GM18868 (cell line): Measurements from ENCODE around the gene ACCS.

Experiments
- ATAC-seq: cut with Tn5 transposase; IDR thresholded peaks from one replicate; pipeline ENCODE4 v1.9.1; 2021; ENCODE audit warnings: mild to moderate bottlenecking, moderate library complexity; ENCODE audit not compliant: unreplicated experiment

Gene ACCS

GRCh38 chr11:44036811-44037657 lies 29.0 kb upstream of the ACCS start:
- ATAC-seq: peak; percentile 91

GRCh38 chr11:44037658-44037998 lies 28.4 kb upstream of the ACCS start:
- ATAC-seq: no peak

DNA sequence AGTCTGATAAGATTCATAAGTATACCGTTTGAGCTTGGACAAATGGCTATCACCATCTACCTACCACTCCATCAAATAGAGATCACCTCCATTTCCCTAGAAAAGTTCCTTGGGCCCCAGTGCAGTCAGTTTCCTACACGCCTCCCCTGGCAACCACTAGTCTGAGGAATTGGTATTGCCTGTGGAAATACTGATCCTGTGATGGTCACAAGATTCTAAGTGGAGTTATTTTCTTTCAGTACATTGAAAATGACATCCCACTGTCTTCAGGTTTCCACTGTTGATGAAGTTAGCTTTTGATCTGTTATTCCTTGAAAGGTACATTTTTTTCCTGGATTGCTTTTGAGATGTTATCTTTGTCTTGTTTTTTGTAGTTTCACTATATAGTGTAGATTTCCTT lies 22.9 kb upstream of the ACCS start:
- no peak for ATAC-seq

DNA sequence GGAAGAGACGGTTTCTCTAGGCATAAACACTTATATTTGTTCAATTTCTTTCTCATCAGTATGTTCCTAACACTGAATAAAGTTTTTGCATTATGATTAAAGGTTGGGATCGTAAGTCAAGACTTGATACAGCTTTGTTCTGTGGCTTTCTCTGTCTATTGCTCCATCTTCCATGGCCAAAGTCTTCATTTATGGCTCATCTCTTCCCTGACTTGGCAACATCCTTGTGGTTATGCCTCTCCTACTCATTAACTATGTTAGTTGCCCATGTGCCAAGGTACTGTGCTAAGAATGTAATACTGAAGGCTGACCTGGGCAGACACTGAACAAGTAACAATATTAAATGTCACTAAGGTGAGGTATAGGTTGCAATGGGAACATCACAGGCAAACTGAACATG lies 19.9 kb upstream of the ACCS start:
- ATAC-seq: no peak

GRCh38 chr11:44047298-44047697 lies 18.8 kb upstream of the ACCS start:
- ATAC-seq: no peak

DNA sequence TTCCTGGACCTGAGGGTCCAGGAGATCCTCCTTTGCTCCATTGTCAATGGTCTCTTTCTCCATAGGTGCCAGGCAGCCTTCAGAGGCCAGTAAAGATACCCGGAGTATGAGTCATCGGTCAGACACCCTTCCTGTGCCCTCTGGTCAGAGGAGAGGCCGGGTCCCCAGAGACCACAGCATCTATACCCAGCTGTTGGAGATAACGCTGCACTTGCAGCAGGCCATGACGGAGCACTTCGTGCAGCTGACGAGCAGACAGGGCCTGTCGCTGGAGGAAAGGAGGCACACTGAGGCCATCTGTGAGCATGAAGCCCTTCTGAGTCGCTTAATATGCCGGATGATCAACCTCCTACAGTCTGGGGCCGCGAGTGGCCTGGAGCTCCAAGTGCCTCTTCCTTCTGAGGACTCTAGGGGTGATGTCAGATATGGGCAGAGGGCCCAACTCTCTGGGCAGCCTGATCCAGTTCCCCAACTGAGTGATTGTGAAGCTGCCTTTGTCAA lies 18.1 kb upstream of the ACCS start, which contains the start of gene ACCSL:
Gene ACCSL, plus strand, starts transcription at position 51 of the 501 bp plus-strand sequence. Its CDS starts 56 bp downstream, at position 107.
- no peak for ATAC-seq

GRCh38 chr11:44049832-44050231 lies 16.2 kb upstream of the ACCS start:
- ATAC-seq: no peak

- no peak for ATAC-seq
These were observed 14.9 kb upstream of the ACCS start for GRCh38 chr11:44051171-44051570.

DNA sequence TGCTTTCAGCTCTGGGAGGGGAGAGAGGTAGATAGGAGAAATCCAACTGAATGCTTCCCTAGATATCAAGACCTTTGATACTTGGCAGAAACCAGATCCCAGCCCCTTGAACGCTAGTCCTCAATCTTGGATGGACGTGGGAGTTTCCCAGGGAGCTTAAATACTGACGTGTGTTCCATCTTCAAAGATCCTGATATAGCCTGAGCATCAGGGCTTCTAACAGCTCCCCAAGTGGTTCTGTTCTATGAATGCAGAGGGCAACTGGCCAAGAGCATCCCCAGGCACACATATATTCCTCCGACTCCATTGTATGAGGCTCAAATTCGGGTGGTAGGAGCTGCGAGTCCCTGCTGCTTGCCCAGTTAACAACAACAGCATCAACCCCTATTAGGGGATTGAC lies 8.7 kb upstream of the ACCS start:
- no peak for ATAC-seq

DNA sequence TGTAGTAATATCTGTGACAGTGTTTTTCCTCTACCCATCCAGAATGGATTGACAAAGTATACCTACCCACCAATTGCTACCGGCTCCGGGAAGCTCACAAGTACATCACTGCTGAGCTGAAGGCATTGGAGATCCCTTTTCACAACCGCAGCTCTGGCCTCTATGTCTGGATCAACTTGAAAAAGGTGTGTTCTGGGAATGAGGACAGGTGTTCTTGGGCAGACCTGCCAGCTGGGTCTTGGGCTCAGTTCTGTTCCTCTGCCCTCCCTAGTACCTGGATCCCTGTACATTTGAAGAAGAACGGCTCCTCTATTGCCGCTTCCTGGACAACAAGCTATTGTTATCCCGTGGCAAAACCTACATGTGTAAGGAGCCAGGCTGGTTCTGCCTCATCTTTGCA lies 7.8 kb upstream of the ACCS start:
- no peak for ATAC-seq

DNA sequence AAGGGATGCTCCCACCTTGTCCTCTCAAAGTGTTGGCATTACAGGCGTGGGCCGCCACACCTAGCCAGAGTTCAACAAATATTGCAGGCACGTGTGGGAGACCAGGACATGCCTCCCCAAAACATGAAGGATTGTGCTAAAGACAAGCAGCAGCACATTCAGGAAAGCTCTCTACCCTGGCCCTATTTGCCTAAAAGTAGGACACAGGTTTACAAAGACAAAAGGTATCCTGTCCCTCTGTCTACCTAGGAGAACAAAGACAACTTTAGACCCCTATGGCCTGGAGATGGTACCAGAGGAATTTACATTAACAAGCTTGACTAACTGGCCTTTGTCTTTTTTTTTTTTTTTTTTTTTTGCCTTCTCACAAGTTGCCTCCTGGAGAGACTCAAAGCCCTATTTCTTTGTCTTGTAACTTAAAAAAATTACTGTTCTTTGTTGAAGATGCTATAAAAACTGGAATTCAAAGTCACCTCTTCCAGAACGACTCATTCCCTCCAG lies 859 bp upstream of the ACCS start:
- no peak for ATAC-seq

- no peak for ATAC-seq
These were observed 667 bp downstream of the ACCS start for GRCh38 chr11:44066732-44067141.

- ATAC-seq: no peak
These were observed 1.2 kb downstream of the ACCS start for GRCh38 chr11:44067266-44067665.

DNA sequence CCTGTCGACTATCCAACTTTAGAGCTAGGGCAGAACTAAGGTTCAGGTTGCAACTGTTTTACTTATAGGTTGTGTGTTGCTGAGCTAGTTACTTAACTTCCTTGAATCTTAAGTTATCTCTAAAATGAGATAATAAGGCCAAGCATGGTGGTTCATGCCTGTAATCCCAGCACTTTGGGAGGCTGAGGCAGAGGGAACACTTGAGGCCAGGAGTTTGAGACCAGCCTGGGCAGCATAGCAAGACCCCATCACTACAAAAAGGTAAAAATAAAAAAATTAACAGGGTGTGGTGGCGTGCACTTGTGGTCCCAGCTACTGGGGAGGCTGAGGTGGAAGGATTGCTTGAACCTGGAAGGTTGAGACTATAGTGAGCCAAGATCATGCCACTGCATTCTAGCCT lies 2.1 kb downstream of the ACCS start:
- ATAC-seq: no peak

DNA sequence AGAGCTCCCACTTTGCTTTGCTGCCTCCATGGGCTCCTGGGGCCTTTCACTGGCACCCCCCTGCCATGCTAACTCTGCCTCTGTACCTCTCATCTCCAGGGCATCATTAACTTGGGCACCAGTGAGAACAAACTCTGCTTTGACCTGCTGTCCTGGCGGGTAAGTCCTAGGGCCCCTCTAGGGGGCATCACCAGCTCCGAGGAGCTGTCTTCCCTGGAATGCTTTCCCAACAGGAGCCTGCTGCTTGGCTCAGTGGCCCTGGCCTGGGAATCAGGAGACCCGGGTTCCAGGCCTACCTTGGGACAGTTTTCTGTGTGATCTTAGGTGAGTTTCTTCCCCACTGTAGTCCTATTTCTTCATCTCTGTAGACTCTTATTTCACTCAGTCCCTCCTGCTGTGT lies 5.1 kb downstream of the ACCS start:
- no peak for ATAC-seq

DNA sequence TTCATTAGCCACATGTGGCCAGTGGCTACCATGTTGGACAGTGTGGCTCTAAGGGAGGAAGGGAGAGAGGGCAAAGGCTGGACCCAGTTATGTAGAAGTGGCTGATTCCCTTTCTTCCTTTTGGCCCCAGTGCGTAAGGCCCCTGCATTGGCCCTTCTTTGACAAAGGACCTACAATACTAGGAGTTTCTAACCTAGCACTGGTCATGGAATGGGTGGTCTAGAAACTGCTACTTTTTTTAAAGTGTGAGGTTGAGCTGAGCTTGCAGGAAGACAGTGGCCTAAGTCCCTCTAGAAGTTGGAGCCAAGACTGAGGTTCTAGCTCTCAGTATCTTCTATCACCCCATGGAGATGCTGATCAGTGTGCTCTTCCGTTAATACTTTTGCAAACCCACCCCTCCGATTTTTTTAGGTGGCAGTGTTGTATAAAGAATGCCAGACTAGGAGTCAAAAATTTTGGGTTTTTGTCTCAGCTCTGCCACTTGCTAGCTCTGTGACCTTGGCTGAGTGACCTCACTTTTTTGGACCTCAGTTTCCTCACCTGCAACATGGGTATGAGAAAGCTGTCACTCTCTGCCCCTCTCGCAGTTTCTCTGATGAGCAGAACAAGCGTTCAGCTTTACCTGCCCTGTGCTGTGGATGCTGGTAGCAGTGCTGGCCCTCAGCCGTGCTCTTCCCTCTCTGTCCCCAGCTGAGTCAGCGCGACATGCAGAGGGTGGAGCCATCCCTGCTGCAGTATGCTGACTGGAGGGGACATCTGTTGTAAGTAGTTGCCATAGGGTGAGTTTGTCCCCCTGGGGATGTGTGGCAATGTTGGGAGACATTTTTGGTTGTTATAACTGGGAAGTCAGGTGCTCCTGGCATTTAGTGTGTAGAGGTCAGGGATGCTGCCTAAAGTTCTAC lies 6.9 kb downstream of the ACCS start:
- ATAC-seq: no peak

GRCh38 chr11:44078794-44079193 lies 12.7 kb downstream of the ACCS start:
- ATAC-seq: no peak

- no peak for ATAC-seq
These were observed 13.3 kb downstream of the ACCS start for GRCh38 chr11:44079376-44079775.

DNA sequence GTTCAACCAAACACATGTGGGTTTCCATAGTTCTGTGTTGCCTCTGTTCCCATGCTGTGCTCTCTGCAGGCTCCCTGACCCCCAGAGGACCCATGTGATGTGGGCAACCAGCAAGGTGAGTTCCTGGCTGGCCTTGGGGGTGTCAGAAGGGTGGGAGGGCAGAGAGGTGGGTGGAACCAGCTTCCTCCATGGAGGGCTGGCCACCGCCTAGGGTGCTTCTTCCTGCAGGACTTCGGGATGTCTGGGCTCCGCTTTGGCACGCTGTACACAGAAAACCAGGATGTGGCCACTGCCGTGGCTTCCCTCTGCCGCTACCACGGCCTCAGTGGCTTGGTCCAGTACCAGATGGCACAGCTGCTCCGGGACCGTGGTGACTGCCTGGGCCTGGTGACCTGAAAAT lies 14.9 kb downstream of the ACCS start:
- ATAC-seq: no peak

DNA sequence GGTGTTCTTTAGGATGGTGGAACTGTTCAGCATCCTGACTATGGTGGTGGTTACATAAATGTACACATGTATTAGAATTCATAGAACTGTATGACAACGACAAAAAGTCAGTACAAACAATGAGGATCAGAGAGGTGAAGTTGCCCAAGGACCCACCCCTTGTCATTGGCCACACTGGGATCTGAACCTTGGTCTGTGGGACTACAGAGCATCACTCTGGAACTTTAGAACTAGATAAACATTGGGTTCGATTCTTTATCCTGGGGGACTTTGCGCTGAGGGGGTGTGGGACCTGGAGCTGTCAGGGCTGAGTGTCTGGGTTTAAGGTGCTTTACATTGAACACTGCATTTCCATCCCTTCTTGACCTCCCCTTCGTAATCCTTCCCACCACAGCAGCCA lies 16.6 kb downstream of the ACCS start:
- no peak for ATAC-seq

GRCh38 chr11:44083433-44083832 lies 17.4 kb downstream of the ACCS start:
- no peak for ATAC-seq

DNA sequence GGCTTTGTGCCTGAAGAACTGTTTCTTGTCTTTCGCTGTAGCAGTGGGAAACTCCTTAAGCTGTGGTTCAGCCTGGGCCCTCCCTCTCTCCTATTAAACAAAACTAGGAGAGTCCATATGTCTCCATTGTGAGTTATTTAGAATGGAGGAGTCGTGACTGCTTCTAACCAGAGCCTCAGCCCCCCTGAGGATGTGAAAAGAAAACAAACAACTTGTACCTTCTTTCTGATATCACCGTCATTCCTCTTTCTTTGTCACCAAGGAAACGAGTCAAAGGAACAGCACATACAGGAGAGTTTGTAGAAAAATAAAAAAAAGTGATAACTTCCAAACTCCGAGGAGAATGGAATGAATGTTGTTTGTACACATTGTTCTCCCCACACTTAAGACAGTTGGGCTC lies 17.8 kb downstream of the ACCS start:
- no peak for ATAC-seq
